Mesenchymal stem cell (in vitro differentiated cells and primary cell): ENCODE data around the gene PRSS53.
"Not testable (repeated sequence)": the region's sequence is repeated elsewhere in the genome, so short reads cannot be mapped to it uniquely, and the experiment has no call there.

Experiments used
- DNase-seq: peaks from one replicate; pipeline ENCODE4 v3.0.0-alpha.2; 2013
- H2AFZ ChIP-seq: one replicate; pipeline ENCODE4 v1.6.1; 2013; ENCODE audit warnings: low read depth, mild to moderate bottlenecking, control low read depth, inconsistent platforms, low read length, moderate library complexity
- H2AK5ac ChIP-seq: 2 replicates; pipeline ENCODE4 v1.6.1; 2013; ENCODE audit warnings: low read length, moderate library complexity, mild to moderate bottlenecking, inconsistent platforms; ENCODE audit not compliant: severe bottlenecking
- H2BK120ac ChIP-seq: one replicate; pipeline ENCODE4 v1.6.1; 2013; ENCODE audit warnings: low read depth, mild to moderate bottlenecking, inconsistent platforms, low read length, moderate library complexity
- H2BK12ac ChIP-seq, 2 experiments: one replicate each; pipeline ENCODE4 v1.6.1; 2013; ENCODE audit warnings: inconsistent platforms in 2 of 2, low read length in 2 of 2, mild to moderate bottlenecking in 2 of 2, moderate library complexity in 2 of 2, control low read depth in 1 of 2
- H2BK15ac ChIP-seq: one replicate; pipeline ENCODE4 v1.6.1; 2013; ENCODE audit warnings: mild to moderate bottlenecking, low read depth, inconsistent platforms; ENCODE audit not compliant: poor library complexity, severe bottlenecking
- H2BK5ac ChIP-seq: 2 replicates; pipeline ENCODE4 v1.6.1; 2013; ENCODE audit warnings: low read depth, mild to moderate bottlenecking, low read length, control low read depth, inconsistent platforms; ENCODE audit not compliant: poor library complexity, severe bottlenecking
- H3K14ac ChIP-seq, 2 experiments: one replicate each; pipeline ENCODE4 v1.6.1; 2013; ENCODE audit warnings: inconsistent platforms in 2 of 2, low read length in 2 of 2, control low read depth in 1 of 2, mild to moderate bottlenecking in 1 of 2, moderate library complexity in 1 of 2
- H3K18ac ChIP-seq, 2 experiments: one replicate each; pipeline ENCODE4 v1.6.1; 2013; ENCODE audit warnings: inconsistent platforms in 2 of 2, low read length in 2 of 2, control low read depth in 1 of 2, low read depth in 1 of 2, mild to moderate bottlenecking in 1 of 2
- H3K23ac ChIP-seq, 2 experiments: one replicate each; pipeline ENCODE4 v1.6.1; 2013; ENCODE audit warnings: inconsistent platforms in 2 of 2, low read length in 2 of 2, mild to moderate bottlenecking in 2 of 2, moderate library complexity in 2 of 2, control low read depth in 1 of 2
- H3K27ac ChIP-seq: 2 replicates; pipeline ENCODE4 v1.5.1; 2013; ENCODE audit warnings: mild to moderate bottlenecking, moderate library complexity, low read length, control low read depth, inconsistent platforms; ENCODE audit not compliant: poor library complexity, severe bottlenecking
- H3K27me3 ChIP-seq, 2 experiments: 2 replicates each; pipeline versions ENCODE4 v1.6.1 to v1.7.0; 2013; ENCODE audit warnings: low read length in 2 of 2, mild to moderate bottlenecking in 2 of 2, moderate library complexity in 2 of 2, control low read depth in 1 of 2, inconsistent platforms in 1 of 2; ENCODE audit not compliant: control insufficient read depth in 1 of 2, insufficient read depth in 1 of 2
- H3K36me3 ChIP-seq, 2 experiments: 2 replicates each; pipeline versions ENCODE4 v1.6.1 to v1.7.0; 2013; ENCODE audit warnings: low read length in 2 of 2, control low read depth in 1 of 2, inconsistent platforms in 1 of 2, low read depth in 1 of 2, mild to moderate bottlenecking in 1 of 2; ENCODE audit not compliant: insufficient read depth in 2 of 2, control insufficient read depth in 1 of 2
- H3K4ac ChIP-seq, 2 experiments: one replicate each; pipeline ENCODE4 v1.6.1; 2013; ENCODE audit warnings: inconsistent platforms in 2 of 2, low read length in 2 of 2, mild to moderate bottlenecking in 2 of 2, moderate library complexity in 2 of 2, control low read depth in 1 of 2, low read depth in 1 of 2
- H3K4me1 ChIP-seq: 2 replicates; pipeline ENCODE4 v1.6.1; 2013; ENCODE audit warnings: low read depth, low read length, control low read depth; ENCODE audit not compliant: control insufficient read depth, insufficient read depth
- H3K4me2 ChIP-seq: 2 replicates; pipeline ENCODE4 v1.6.1; 2013; ENCODE audit warnings: low read length, mild to moderate bottlenecking, inconsistent platforms; ENCODE audit not compliant: poor library complexity, severe bottlenecking
- H3K4me3 ChIP-seq, 2 experiments: 2 replicates each; pipeline versions ENCODE4 v1.5.1 to v1.7.0; 2013; ENCODE audit warnings: low read length in 2 of 2, mild to moderate bottlenecking in 2 of 2, control low read depth in 1 of 2, low read depth in 1 of 2; ENCODE audit not compliant: insufficient read depth in 1 of 2
- H3K79me1 ChIP-seq: replicated peaks from 2 replicates; pipeline ENCODE4 v1.6.1; 2013; ENCODE audit warnings: mild to moderate bottlenecking, control low read depth, low read length, inconsistent platforms; ENCODE audit not compliant: poor library complexity, severe bottlenecking
- H3K9ac ChIP-seq: 2 replicates; pipeline ENCODE4 v1.7.0; 2013; ENCODE audit warnings: mild to moderate bottlenecking, low read length, moderate library complexity
- H3K9me3 ChIP-seq: 2 replicates; pipeline ENCODE4 v1.7.0; 2013; ENCODE audit warnings: mild to moderate bottlenecking, low read length; ENCODE audit not compliant: control insufficient read depth
- H4K8ac ChIP-seq: one replicate; pipeline ENCODE4 v1.6.1; 2013; ENCODE audit warnings: inconsistent platforms, mild to moderate bottlenecking, low read length, moderate library complexity
- H4K91ac ChIP-seq: one replicate; pipeline ENCODE4 v1.6.1; 2013; ENCODE audit warnings: mild to moderate bottlenecking, low read length, inconsistent platforms
- WGBS: methylation state at CpG from one replicate; pipeline ENCODE4 v1.1.7; 2013; ENCODE audit warnings: mixed read lengths; 5-methylcytosine and 5-hydroxymethylcytosine counted together

The PRSS53 gene

DNA sequence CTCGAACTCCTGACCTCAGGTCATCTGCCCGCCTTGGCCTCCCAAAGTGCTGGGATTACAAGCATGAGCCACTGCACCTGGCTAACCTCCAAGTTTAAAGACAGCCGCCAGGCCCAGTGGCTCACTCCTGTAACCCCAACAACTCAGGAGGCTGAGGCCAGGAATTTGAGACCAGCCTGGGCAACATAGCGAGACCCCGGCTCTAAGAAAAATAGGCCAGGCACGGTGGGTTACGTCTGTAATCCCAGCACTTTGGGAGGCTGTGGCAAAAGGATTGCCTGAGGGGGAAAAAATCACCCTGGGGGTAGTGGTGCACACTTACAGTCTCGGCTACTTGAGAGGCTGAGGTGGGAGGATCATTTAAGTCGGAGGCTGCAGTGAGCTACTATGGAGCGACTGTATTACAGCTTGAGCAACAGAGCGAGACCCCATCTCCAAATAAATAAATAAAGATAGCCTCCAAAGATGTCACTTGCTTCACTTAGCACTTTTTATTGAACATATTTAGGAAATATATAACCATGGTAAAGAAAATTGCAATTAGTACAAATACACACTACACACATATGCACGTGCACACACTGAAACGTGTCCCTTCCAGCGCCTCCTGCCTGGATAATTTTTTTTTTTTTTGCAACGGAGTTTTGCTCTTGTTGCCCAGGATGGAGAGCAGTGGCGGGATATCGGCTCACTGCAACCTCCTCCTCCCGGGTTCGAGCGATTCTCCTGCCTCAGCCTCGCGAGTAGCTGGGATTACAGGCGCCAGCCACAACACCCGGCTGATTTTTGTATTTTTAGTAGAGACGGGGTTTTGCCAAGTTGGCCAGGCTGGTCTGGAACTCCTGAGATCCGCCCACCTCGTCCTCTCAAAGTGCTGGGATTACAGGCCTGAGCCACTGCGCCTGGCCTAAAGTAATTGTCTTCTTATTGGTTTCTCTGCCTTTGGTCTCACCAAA is 18.0 kb upstream of the PRSS53 start:
- no peak overlapping the region for H3K4me3 ChIP-seq
- no peak for DNase-seq

DNA sequence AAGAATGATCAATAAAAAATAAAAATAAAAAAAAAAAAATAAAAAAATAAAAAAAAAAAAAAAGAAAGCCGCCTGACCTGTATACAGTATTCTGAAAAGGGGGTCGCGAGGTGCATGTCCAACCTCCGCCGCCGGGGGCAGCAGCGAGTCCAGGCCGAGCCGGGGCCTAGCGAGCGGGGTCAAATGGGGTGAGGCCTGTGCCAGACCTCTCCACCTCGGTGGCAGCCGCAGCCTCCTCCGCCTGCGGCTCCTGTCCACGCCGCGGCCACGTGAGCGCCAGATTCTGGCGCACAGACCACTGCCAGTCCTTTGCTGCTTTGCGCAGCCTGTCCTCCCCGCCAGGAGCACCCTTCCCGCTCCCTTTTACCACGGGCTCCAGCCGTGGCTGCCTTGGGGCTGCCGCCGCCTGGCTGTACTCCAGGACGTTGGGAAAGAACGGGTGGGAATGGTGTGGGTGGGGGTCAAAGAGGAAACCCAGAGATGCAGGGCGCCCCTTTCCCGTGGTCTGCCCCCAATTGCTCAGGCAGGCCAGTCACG is 17.0 kb upstream of the PRSS53 start:
- H3K23ac ChIP-seq, result no peak overlapping the region
- 29% methylated on average over 30 of the region's 33 CpGs for WGBS
- H4K91ac ChIP-seq, result peak overlapping the region; percentile 70
- peak overlapping the region; percentile 85 for H2AFZ ChIP-seq
- peak overlapping the region; percentile 64 to 73 for H3K18ac ChIP-seq
- H3K9ac ChIP-seq, result peak overlapping the region; percentile 62
- no peak overlapping the region for H2BK15ac ChIP-seq
- no peak overlapping the region for H3K14ac ChIP-seq
- no peak overlapping the region for H2AK5ac ChIP-seq
- H2BK12ac ChIP-seq, result peak overlapping the region in 1 of 2 experiments; percentile 21
- peaks cover 15 to 18% of the 10 kb centered on the region in 2 experiments for H3K36me3 ChIP-seq
- no peak overlapping the region for H3K4me3 ChIP-seq
- H3K4ac ChIP-seq, result peak overlapping the region in 1 of 2 experiments; percentile 73
- no peaks in the 10 kb centered on the region for H3K9me3 ChIP-seq
- H2BK5ac ChIP-seq, result no peak overlapping the region
- peak; percentile 63 for DNase-seq
- no peak overlapping the region for H3K27ac ChIP-seq
- H3K4me1 ChIP-seq, result peaks cover 25% of the 10 kb centered on the region
- H2BK120ac ChIP-seq, result no peak overlapping the region
- H3K27me3 ChIP-seq, result no peaks in the 10 kb centered on the region
- H4K8ac ChIP-seq, result peak overlapping the region; percentile 92
- peak overlapping the region; percentile 37 for H3K4me2 ChIP-seq
- peaks cover 23% of the 10 kb centered on the region for H3K79me1 ChIP-seq

More for the DNA sequence above, 18.0 kb upstream of the PRSS53 start:
- Histone ChIP-seq H2BK120ac (no peak overlapping the region), H3K27me3 (no peaks in the 10 kb centered on the region), H3K27ac (no peak overlapping the region), H3K9ac (no peak overlapping the region), H3K36me3 (peaks cover 25 to 28% of the 10 kb centered on the region in 2 experiments), H3K4ac (no peak overlapping the region), H3K18ac (no peak overlapping the region), H2AK5ac (no peak overlapping the region), H3K79me1 (peaks cover 29% of the 10 kb centered on the region), H3K4me2 (no peak overlapping the region), H2BK12ac (no peak overlapping the region), H3K4me1 (peaks cover 25% of the 10 kb centered on the region), H2BK15ac (no peak overlapping the region), H4K91ac (no peak overlapping the region), H3K9me3 (no peaks in the 10 kb centered on the region), H3K23ac (no peak overlapping the region), H2BK5ac (no peak overlapping the region), H4K8ac (no peak overlapping the region), H2AFZ (no peak overlapping the region), H3K14ac (no peak overlapping the region)
- 96% methylated on average over 24 of the region's 28 CpGs for WGBS

DNA sequence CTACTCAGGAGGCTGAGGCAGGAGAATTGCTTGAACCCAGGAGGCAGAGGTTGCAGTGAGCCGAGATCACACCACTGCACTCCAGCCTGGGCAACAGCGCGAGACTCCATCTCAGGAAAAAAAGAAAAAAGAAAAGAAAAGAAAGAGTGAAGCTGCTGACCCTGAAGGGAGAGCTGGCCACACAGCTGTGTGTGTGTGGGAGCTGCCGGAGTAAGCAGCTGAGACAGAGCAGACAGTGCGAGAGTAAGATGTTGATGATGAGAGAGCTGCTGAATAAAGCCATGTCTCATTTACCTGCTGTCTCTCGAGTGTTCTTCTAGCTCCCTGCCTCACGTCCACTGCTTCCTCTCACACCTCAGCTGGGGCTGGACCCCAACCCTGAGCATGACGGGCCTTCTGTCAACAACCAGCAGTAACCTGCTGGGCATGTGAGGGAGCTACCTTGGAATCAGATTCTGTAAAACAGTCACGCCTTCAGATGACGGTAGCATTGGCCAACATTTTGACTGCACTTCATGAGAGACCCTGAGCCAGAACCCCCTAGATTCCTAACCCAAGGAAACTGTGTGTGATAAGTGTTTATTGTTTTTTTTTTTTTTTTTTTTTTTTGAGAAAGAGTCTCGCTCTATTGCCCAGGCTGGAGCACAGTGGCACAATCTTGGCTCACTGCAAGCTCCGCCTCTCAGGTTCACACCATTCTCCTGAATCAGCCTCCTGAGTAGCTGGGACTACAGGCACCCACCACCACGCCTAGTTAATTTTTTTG is 12.3 kb upstream of the PRSS53 start:
- H3K27me3 ChIP-seq, H3K18ac ChIP-seq, H3K9ac ChIP-seq, H2BK120ac ChIP-seq, H4K91ac ChIP-seq, H3K4me3 ChIP-seq, H4K8ac ChIP-seq, H2BK15ac ChIP-seq, H3K4me1 ChIP-seq, H2AFZ ChIP-seq, H2AK5ac ChIP-seq, DNase-seq, H2BK5ac ChIP-seq, H3K4me2 ChIP-seq, H3K9me3 ChIP-seq, H3K36me3 ChIP-seq, H3K79me1 ChIP-seq, H3K27ac ChIP-seq: not testable (repeated sequence)
- WGBS, result 90% methylated on average over 10 of the region's 13 CpGs
- peak overlapping the region in 1 of 2 experiments; percentile 55 for H3K14ac ChIP-seq
- peak overlapping the region in 1 of 2 experiments; percentile 21 for H2BK12ac ChIP-seq
- peak overlapping the region in 1 of 2 experiments; percentile 9 for H3K23ac ChIP-seq
- peak overlapping the region in 1 of 2 experiments; percentile 49 for H3K4ac ChIP-seq
